ENCODE measurements around the gene MRPS12.
"Not testable (repeated sequence)": the region's sequence is repeated elsewhere in the genome, so short reads cannot be mapped to it uniquely, and the experiment has no call there.

MRPS12 gene

DNA sequence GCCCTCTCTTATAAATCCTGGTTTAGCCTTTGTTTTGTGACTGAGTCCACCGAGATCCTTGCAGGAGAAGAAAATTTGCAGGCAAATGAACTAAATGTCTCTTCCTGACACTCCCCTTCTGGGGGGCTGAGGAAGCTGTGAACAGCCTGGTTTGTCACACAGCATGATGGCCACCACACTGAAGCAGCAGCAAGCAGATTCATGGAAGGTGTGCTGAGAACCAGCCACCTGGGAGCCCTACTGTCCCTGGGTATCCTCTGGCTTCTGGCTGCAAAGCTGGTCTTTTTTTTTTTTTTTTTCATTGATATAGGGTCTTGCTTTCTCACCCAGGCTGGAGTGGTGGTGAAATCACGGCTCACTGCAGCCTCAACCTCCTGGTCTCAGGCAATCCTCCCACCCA is 11.2 kb downstream of the MRPS12 start:
- no peak for DNase-seq

DNA sequence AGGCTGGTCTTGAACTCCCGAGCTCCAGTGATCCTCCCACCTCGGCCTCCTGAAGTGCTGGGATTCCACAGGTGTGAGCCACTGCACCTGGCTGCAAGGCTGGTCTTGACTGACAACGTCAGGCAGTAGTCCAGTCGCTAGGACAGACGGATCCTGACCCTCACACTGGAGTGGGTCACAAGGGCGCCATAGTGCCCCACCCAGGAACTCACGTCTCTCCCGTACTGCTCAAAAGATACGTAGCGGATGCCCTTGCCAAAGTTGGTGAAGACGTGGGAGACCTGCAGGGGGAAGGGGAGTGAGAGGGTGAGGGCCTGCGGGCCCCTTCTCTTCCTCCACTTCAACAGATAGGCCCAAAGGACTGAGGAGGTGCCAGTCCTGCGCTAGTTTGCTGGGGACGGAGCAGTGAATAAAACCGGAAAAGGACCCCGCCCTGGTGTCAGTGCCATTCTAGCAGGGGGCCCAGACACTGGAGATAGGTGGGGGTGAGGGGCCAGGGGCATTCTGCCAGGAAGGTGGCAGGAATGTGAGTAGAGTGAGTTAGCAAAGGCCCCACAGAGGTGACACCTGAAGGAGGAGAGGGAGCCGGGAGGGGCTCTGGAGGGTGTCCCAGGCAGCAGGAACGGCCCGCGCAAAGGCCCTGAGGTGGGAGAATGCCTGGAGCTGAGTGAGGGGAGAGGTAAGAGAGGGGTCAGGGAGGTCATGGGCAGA is 11.9 kb downstream of the MRPS12 start:
- no peak for DNase-seq

DNA sequence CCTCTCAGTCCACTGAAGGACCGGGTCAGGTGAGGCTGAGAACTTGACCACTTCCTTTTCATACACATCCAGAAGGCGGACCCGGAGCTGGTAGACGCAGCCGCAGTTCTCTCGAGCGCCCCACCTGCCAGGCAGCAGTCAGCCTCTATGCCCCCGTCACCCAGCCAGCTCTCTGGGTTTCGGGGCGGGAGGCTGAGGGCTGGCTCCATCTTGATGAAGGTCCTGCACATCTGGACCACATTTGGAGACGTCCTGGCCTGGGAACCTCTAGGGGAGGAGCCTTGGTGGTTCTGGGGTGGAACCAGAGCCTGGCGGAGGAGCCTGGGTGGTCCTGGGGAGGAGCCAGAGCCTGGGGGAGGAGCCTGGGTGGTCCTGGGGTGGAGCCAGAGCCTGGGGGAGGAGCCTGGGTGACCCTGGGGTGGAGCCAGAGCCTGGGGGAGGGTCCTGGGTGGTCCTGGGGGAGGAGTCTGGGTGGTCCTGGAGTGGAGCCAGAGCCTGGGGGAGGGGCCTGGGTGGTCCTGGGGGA is 14.3 kb downstream of the MRPS12 start:
- DNase-seq, result no peak

DNA sequence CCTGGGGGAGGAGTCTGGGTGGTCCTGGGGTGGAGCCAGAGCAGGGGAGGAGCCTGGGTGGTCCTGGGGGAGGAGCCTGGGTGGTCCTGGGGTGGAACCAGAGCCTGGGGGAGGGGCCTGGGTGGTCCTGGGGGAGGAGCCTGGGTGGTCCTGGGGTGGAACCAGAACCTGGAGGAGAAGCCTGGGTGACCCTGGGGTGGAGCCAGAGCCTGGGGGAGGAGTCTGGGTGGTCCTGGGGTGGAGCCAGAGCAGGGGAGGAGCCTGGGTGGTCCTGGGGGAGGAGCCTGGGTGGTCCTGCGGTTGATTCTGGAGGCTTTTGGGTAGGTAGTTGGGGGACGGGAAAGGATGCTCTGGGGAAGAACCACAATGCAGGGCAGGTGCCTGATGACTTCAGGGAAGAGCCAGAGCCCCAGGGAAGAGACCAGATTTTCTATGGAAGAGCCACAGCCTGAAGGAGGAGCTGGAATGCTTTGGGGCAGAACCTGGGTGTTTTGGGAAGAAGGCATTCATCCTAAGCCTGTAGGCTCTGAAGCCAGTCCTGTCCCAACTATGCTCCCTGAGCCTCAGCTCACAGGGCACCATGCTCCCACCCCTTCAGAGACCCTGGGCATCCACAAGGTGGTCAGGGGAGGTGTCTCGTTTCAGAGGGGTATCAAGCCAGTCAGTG is 15.0 kb downstream of the MRPS12 start:
- no peak for DNase-seq

DNA sequence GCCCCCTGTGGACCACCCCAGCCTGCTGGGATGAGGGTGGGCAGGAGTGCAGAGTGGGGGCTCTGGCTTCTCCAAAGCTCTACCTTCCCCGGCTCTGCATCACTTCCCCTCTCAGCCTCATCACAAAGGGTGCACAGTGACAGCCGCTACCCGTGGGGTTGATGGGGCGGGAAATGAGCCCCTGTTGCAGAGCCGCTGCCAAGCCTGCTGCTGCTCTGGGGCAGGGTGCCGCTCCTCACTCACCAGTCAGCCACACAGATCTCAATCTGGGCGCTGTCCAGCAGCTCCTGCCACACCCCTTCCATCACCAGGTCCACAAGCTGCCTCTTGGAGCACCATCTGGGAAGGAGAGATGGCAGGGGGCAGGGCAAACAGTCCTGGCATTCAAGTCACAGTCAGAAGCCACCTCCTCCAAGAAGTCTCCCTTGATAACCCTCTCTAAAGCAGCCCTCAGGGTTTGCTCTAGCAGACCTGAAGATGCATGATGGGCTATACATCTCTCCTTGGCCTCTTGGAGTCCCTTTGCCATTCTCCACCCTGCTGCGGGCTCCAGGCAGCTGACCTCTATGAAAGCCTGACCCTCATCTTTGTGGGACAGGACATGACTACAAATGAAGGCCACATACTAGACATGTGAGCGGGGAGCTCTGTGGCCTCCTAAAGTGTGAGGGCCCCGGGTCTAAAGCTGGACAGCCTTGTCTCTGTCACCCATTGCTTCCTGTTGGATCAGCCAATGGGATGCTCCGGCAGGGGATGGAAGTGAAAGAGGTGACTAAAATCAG is 15.7 kb downstream of the MRPS12 start:
- DNase-seq, result no peak

DNA sequence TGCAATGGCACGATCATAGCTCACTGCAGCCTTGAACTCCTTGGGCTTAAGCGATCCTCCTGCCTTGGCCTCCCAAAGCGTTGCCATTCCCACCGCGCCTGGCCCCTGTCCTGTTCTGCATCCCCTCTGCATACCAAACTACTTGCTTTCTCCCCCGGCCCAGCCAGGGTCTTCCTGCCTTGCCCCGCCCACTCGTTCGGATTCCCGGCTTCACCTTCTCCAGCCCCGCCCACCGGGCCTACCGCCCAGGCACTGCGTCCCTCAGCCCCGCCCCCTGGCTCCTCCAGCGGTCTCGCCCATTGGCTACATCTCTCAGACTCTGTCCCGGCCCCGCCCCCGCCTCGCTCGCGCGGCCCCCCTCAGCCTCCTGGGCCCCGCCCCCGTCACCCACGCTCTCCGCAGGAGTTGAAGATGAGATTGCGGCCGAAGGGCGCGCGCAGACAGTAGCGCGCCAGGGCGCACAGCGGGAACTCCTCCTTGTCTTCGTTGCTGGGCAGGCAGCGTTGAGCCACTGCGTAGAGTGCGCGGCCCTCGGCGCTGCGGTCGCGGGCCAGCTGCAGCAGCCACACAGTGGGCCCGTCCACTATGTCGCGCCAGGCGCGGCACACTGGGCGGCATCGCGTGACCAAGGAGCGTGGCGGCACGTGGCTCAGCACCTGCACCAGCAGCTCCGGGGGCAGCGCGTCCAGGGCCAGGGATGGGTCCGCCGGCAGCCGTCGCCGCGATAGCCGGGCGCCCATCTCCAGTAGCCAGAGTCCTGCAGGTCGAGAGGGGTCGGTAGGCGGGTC is 19.0 kb downstream of the MRPS12 start:
- DNase-seq, result peak; percentile 83 to 91

DNA sequence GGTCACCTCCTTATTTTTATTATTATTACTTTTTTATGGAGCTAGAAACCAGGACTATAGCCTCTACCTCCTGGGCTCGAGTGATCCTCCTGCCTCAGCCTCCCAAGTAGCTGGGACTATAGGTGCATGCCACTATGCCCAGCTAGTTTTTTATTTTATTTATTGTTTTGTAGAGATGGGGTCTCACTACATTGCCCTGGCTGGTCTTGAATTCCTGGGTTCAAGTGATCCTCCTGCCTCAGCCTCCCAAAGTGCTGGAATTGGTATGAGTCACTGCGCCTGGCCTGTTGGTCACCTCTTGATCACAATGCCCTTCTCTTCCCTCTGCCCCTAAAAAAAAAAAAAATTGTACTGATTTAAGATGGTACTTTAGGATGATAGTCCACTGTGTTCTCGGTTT is 20.4 kb downstream of the MRPS12 start:
- no peak for DNase-seq

DNA sequence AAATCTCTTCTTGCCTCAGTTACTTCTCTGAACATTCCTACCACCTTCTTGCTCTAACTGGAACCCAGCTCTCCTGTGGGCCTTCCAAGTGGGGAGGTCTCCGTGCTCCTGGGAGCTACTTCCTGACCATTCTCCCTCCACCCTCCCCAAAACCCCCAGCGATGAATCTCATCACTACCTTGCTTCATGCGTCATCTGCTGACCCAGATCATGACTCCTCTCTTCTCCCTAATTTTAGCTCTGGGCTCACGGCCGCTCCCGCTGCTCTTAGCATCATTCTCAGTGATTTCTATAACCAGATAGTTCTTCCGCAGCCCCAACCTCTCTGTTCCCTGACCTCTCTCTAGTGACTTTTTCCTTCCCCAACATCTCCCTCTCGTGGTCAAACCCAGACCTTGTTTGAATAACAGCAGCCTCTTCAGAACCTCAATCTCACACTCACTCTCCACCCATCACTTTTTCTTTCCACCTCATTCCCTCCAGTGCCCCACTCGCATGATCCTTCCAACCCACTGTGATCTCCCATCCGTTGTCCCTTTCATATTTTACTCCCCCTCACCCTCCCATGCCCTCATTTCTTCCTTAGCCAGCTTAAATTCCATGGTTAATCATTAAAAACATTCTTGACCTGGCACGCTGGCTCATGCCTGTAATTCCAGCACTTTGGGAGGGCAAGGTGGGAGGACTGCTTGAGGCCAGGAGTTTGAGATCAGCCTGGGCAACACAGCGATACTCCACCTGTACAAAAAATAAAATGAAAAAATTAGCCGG is 21.8 kb downstream of the MRPS12 start:
- no peak for DNase-seq

DNA sequence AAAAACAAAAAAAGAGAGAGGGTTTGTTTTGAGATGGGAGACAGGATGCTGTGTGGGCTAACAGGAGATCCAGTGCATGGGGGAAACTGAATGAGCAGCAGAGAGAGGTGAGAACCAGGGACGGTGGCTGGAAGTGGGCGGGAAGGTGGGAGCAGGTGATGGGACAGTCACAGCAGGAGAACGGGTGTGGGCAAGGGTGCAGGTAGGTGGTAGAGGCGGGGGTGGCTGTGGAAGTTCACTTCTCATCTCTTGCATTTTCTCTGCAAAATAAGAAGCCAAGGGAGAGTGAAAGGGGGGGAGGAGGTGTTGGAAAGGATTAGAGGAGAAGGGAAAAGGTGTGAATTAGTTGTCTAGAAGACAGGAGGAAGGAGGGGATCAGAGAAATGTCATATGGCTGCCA is 22.9 kb downstream of the MRPS12 start:
- no peak for DNase-seq

DNA sequence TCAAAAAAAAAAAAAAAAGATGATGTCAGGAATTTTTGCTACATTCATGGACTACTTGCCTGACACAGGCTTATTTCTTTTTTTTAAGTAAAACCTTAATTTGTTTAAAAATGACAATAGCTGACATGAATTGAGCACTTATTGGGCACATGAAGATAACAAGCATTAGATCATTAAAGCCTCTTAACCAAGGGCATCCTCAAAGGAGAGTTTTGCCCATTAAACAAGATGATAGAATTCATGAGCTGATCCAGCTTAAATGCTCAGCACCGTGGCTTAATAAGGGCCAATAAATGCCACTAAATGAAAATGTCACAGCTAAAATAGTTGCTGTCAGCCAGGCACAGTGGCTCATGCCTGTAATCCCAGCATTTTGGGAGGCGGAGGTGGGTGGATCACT is 25.5 kb downstream of the MRPS12 start:
- no peak for DNase-seq

DNA sequence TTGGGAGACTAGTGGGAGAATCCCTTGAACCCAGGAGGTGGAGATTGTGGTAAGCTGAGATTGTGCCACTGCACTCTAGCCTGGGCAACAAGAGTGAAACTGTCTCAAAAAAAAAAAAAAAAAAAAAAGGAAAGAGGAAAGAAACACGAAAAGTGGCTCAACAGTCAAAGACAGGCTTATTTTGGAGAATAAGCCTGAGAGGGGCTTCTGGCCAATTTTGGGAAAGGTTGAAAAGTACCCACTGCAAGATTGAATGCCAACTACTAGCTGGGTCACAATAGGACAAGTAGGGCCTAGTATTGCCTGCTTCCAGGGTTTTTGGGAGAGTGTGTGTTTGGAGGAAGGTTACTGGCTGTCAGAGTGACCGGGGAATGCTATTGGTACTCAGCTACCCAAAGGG is 27.6 kb downstream of the MRPS12 start:
- no peak for DNase-seq

DNA sequence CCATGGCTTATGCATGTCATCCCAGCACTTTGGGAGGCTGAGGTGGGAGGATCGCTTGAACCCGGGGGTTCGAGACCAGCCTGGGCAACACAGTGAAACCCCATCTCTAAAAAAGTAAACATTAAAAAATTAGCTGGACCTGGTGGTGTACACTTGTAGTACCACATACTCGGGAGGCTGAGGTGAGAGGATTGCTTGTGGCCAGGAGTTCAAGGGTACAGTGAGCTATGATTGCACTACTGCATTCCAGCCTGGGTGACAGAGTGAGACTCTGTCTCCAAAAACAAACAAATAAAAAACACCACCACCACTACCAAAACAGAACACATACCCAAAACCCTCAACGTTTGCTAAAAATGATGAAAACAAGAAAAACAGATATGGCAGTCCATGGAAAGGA is 28.9 kb downstream of the MRPS12 start:
- DNase-seq, result no peak

DNA sequence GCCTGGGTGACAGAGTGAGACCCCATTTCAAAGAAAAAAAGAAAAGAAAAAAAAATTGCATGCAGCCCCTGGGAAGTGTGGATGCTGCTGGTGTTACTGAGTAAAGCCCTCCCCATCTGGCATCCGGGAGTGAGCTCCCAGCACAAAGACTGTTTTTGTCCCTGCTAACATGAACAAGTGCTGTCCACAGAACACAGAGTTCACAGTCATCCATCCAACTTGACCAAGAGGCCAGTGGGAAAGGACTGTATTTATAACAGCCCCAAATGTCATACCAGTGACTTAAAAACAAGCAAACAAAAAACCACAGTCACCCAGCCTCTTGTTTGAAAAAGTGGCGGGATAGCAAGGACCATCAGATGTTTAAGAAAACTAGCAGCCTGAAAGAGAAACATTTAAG is 34.0 kb downstream of the MRPS12 start:
- DNase-seq, result no peak

DNA sequence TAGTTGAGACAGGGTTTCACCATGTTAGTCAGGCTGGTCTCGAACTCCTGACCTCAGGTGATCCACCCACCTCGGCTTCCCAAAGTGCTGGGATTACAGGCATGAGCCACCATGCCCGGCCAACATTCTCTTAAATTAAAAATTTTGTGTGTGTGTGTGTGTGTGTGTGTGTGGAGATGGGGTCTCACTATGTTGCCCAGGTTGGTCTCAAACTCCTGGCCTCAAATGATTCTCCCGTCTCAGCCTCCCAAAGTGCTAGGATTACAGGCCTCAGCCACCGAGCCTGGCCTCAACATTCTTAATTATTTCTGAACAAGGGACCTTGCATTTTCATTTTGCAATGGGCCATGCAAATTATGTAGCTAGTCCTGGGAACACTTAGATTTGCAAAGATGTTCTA is 35.4 kb downstream of the MRPS12 start:
- DNase-seq, result not testable (repeated sequence)

DNA sequence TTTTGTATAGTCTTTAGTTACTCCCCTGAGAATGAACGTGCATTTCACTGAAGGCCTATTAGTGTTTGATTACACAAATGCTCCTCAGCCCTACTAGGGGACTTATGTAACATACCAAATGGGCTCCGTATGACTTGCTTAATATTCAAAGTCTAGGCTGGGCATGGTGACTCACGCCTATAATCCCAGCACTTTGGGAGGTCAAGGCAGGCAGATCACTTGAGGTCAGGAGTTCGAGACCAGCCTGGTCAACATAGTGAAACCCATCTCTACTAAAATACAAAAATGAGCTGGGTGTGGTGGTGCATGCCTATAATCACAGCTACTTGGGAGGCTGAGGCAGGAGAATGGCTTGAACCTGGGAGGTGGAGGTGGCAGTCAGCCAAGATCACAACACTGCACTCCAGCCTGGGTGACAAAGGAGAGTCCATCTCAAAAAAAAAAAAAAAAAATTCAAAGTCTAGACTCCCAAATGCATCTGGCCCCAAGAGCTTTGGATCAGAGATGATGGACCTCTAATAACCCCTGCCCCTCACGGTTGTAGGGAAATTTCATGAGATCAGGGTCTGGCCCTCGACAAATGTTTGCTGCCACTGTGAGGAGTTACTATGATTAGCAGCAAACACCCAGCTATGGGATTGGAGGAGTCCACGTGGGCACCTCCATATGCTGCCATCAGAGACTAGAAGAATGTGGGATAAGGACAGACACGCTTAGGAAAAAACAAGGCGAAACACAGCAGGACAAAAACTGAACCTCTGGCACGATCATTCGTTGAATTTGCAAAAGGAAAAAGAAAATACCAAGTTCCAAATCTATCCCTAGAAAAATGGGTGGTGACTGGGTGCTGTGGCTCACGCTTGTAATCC is 40.2 kb downstream of the MRPS12 start:
- no peak for DNase-seq

DNA sequence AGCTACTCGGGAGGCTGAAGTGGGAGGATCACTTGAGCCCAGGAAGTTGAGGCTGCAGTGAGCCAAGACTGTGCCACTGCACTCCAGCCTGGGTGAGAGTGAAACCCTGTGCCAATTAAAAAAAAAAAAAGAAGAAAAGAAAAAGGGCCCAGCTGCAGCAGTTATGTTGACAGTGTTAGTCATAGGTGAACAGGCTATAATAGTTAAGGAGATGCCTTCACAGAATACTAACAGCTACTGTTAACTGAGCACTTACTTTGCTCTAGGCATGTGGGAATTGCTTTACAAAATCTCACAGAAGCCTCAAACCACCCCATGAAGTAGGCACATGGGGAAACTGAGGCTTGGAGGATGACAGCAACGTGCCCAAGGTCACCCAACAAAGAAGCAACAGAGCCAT is 40.9 kb downstream of the MRPS12 start:
- no peak for DNase-seq

DNA sequence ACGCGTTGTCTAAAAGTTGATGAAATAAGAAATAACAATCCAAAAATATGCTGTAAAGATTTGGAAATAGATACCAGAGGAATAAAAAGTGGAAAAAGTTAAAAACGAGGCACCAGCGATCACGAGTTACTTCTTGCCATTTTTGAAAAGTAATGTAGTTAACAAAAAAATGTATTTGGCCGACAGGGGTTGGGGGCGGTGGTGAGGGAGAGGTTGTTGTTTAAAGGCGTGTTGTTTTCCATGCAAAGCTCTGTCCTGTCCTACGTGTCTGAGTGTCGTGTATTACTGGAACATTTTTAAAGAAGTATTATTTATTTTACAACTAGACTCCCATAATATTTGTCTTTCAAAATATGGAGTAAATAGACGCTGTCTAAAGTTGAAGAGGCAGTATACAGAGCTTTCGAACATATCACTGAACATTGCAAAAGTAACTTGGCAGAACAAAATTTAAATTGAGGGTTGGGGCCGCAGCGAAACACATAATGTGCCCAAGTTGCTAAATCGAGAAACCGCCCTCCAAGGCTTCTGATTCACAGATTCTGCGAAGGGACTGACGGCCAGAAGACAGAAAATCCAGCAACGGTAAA is 44.0 kb downstream of the MRPS12 start:
- DNase-seq, result no peak

DNA sequence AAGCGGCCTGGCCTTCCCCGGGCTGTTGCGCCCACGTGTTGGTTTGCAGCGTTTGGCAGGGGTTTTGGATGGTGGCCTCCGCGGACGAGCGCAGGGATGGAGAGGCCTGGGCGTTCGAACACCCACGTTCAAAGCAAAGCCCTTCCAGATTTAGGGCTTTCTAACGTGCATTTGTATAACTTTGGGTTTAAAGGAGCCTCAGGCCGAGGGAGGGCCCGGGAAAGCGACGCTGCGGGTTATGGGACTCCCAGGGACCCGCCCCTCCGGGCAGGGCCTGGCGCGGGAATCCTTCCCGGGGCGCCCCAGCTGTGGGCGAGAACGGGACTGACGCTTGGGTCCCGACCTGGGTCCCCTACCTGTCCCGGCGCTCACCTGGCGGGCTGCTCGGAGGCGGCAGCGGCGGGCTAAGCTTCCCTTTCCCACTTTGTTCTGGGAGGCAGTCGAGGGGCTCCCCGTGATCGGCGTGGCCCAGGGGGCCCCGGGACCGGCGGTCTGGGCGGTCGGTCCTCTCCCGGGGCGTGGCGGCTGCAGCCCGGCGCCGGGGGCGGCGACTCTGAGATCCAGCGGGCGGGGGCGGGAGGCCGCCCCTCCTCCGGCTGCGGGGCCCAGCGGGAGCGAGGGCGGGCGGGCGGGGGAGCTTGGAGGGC is 44.6 kb downstream of the MRPS12 start, which contains the start of gene FBXO17:
Gene FBXO17 (minus strand): TSS at position 529 of the 647 bp plus-strand sequence. CDS start 25,423 bp downstream, outside the sequence.
- DNase-seq, result no peak

DNA sequence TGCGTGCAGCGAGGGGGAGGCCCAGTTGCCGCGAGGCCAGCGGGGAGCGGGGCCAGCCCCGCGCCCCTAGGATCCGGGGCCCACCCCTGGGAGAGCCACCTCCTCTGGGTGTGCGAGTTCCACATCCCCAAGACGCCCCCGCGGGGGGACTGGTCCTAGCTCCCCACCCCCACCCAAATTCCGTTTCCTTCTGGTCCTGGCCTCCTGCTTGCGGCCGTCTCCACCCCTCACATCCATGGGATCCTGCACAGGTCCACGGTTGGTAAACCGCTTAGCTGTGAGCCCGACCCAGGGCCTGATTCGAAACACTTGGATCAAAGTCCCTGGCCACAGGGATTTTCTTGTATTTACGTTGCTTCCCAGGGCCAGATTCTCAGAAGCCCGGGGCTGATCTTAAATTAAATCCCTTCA is 45.1 kb downstream of the MRPS12 start:
- no peak for DNase-seq
